OCI-LY3 (cell line): Measurements from ENCODE around the gene RAB38.
A peak's percentile ranks its signal among the peaks of the same experiment; 100 is the strongest.

Experiments used
- H2AFZ ChIP-seq: fragments of 200-600, 300-600 bp; shearing (Covaris generic); 2 replicates; pipeline ENCODE4 v1.6.0; 2014; ENCODE audit warnings: antibody characterized with exemption, low read depth, low read length
- H3K27ac ChIP-seq: fragments of 200-600, 300-600 bp; sonication (generic); 2 replicates; pipeline ENCODE4 v1.5.1; 2014; ENCODE audit warnings: mild to moderate bottlenecking, low read length, moderate library complexity, mixed read lengths
- H3K27me3 ChIP-seq: fragments of 200-600, 300-600 bp; sonication (generic); 2 replicates; pipeline ENCODE4 v1.6.1; 2014; ENCODE audit warnings: low read depth, low read length, mixed read lengths
- H3K36me3 ChIP-seq: fragments of 200-600, 300-600 bp; sonication (generic); replicated peaks from 2 replicates; pipeline ENCODE3; 2014; ENCODE audit warnings: low read depth, low read length, mixed read lengths
- H3K4me1 ChIP-seq: fragments of 300-600, 200-600 bp; sonication (generic); 2 replicates; pipeline ENCODE4 v1.6.1; 2014; ENCODE audit warnings: low read length, mixed read lengths
- H3K4me2 ChIP-seq: fragments of 200-600, 300-600 bp; sonication (generic); 2 replicates; pipeline ENCODE4 v1.6.1; 2014; ENCODE audit warnings: low read length, mixed read lengths
- H3K4me3 ChIP-seq: fragments of 300-600, 200-600 bp; sonication (generic); 2 replicates; pipeline ENCODE4 v1.5.1; 2014; ENCODE audit warnings: antibody characterized with exemption, mild to moderate bottlenecking, low read length, moderate library complexity
- H3K79me2 ChIP-seq: fragments of 300-600, 200-600 bp; shearing (Covaris generic); 2 replicates; pipeline ENCODE4 v1.6.1; 2014; ENCODE audit warnings: mild to moderate bottlenecking, low read length, mixed read lengths
- H3K9ac ChIP-seq: fragments of 300-600, 200-600 bp; shearing (Covaris generic); 2 replicates; pipeline ENCODE4 v1.6.0; 2014; ENCODE audit warnings: mild to moderate bottlenecking, low read length, moderate library complexity
- H3K9me3 ChIP-seq: fragments of 200-600, 300-600 bp; shearing (Covaris generic); 2 replicates; pipeline ENCODE4 v1.6.1; 2014; ENCODE audit warnings: low read length, mixed read lengths; ENCODE audit not compliant: insufficient read depth
- H4K20me1 ChIP-seq: fragments of 200-600, 300-600 bp; sonication (generic); 2 replicates; pipeline ENCODE4 v1.6.1; 2016; ENCODE audit warnings: low read length, mixed read lengths; ENCODE audit not compliant: insufficient read depth
- CTCF ChIP-seq: fragments of 200-600, 300-600 bp; sonication (generic); IDR thresholded peaks from 2 replicates; pipeline ENCODE4 v1.5.1; 2014; ENCODE audit warnings: antibody characterized with exemption, low read length, low read depth
- EZH2phosphoT487 ChIP-seq: fragments of 200-600 bp; shearing (Covaris generic); IDR thresholded peaks from 2 replicates; pipeline ENCODE4 v1.6.1; 2018; ENCODE audit warnings: antibody characterized with exemption, mixed run types, low read depth

Gene RAB38

GRCh38 chr11:88174709-88175568, at the start of gene RAB38:
Gene RAB38, minus strand, starts transcription at chr11:88175443. Its CDS starts 59 bp downstream, at chr11:88175384.
- Histone ChIP-seq H3K9me3 (no peaks in the 10 kb centered on the region), H3K36me3 (no peaks in the 10 kb centered on the region), H3K79me2 (no peaks in the 10 kb centered on the region), H3K4me1 (peaks cover 25% of the 10 kb centered on the region), H3K27ac (no peak within 1 kb of the TSS), H3K4me3 (no peak within 1 kb of the TSS), H3K9ac (no peak within 1 kb of the TSS), H2AFZ (no peak within 1 kb of the TSS), H4K20me1 (peaks cover 11% of the 10 kb centered on the region), H3K27me3 (peaks cover 12% of the 10 kb centered on the region), H3K4me2 (peak within 1 kb of the TSS; percentile 20; the same call in 1 of the 2 replicates)
- TF ChIP-seq EZH2phosphoT487 (no peak), CTCF (no peak)

- H3K9ac ChIP-seq: no peak overlapping the region
- peaks cover 10% of the 10 kb centered on the region for H3K4me1 ChIP-seq
- H3K4me2 ChIP-seq: no peak overlapping the region
- TF ChIP-seq EZH2phosphoT487 (no peak), CTCF (no peak)
- no peak overlapping the region for H3K27ac ChIP-seq
- peaks cover 3% of the 10 kb centered on the region for H3K36me3 ChIP-seq
- H3K4me3 ChIP-seq: no peak overlapping the region
- no peaks in the 10 kb centered on the region for H4K20me1 ChIP-seq
- no peaks in the 10 kb centered on the region for H3K27me3 ChIP-seq
- no peak overlapping the region for H2AFZ ChIP-seq
- H3K9me3 ChIP-seq: no peaks in the 10 kb centered on the region
- H3K79me2 ChIP-seq: no peaks in the 10 kb centered on the region
Observed at GRCh38 chr11:88213406-88213805, 38.2 kb upstream of the RAB38 start.

- Histone ChIP-seq H3K4me2 (no peak overlapping the region), H3K27me3 (no peaks in the 10 kb centered on the region), H3K36me3 (peaks cover 3% of the 10 kb centered on the region), H4K20me1 (no peaks in the 10 kb centered on the region), H3K4me1 (peaks cover 10% of the 10 kb centered on the region), H3K4me3 (no peak overlapping the region), H3K9me3 (no peaks in the 10 kb centered on the region), H3K9ac (no peak overlapping the region), H2AFZ (no peak overlapping the region), H3K79me2 (no peaks in the 10 kb centered on the region), H3K27ac (no peak overlapping the region)
- TF ChIP-seq EZH2phosphoT487: no peak
- TF ChIP-seq CTCF: no peak
Observed at GRCh38 chr11:88212300-88212699, 37.1 kb upstream of the RAB38 start.

- no peak for TF ChIP-seq CTCF
- TF ChIP-seq EZH2phosphoT487: no peak
- H3K27me3 ChIP-seq: no peaks in the 10 kb centered on the region
- H3K36me3 ChIP-seq: peaks cover 3% of the 10 kb centered on the region
- no peak overlapping the region for H3K9ac ChIP-seq
- no peaks in the 10 kb centered on the region for H3K79me2 ChIP-seq
- no peak overlapping the region for H3K27ac ChIP-seq
- no peak overlapping the region for H3K4me3 ChIP-seq
- H4K20me1 ChIP-seq: no peaks in the 10 kb centered on the region
- no peak overlapping the region for H3K4me2 ChIP-seq
- H2AFZ ChIP-seq: no peak overlapping the region
- no peaks in the 10 kb centered on the region for H3K9me3 ChIP-seq
- H3K4me1 ChIP-seq: peaks cover 2% of the 10 kb centered on the region; the same call in 1 of the 2 replicates
Observed at GRCh38 chr11:88208745-88209144, 33.5 kb upstream of the RAB38 start.
